MCF 10A (cell line): ENCODE data around the gene SIRT3. TPM values are rescaled to one million over a fixed set of nuclear protein-coding genes. Genes with fewer than 3 reads are reported as not detected.

Experiments used
- BruUV-seq: library from RNA; stranded (reverse); fragments of 400-500 nt; replicated peaks from 2 replicates; lab custom pipeline; 2021; lab: Mats Ljungman, UMichigan
- CTCF ChIA-PET: fragments of 300-600 bp; sonication (Branson Sonifier 250); formaldehyde crosslinking; extraction: SDS; loops from one replicate; lab custom pipeline; 2021; ENCODE audit warnings: antibody characterized with exemption, inconsistent platforms; lab: Yijun Ruan, JAX
- POLR2A ChIA-PET: fragments of 300-600, 350-650 bp; sonication (Branson Sonifier 250); formaldehyde crosslinking; extraction: SDS; loops from one replicate; lab custom pipeline; 2020; ENCODE audit warnings: antibody characterized with exemption, inconsistent platforms; lab: Yijun Ruan, JAX
- DNase-seq: peaks from one replicate; pipeline ENCODE4 v3.0.0-alpha.2; 2018; ENCODE audit not compliant: unreplicated experiment
- H3K27ac Mint-ChIP-seq: one replicate; pipeline ENCODE4 v1.8.0; 2022; ENCODE audit warnings: mild to moderate bottlenecking, low read depth, mixed read lengths; ENCODE audit not compliant: unreplicated experiment
- H3K27me3 Mint-ChIP-seq: one replicate; pipeline ENCODE4 v1.8.0; 2022; ENCODE audit warnings: mixed read lengths; ENCODE audit not compliant: insufficient read depth, unreplicated experiment
- H3K36me3 Mint-ChIP-seq: one replicate; pipeline ENCODE4 v1.8.0; 2022; ENCODE audit warnings: mild to moderate bottlenecking, moderate library complexity, mixed read lengths; ENCODE audit not compliant: insufficient read depth, unreplicated experiment
- H3K4me1 Mint-ChIP-seq: one replicate; pipeline ENCODE4 v1.8.0; 2022; ENCODE audit warnings: mixed read lengths; ENCODE audit not compliant: insufficient read depth, unreplicated experiment
- H3K4me3 Mint-ChIP-seq: one replicate; pipeline ENCODE4 v1.8.0; 2022; ENCODE audit warnings: mild to moderate bottlenecking, moderate library complexity, mixed read lengths; ENCODE audit not compliant: unreplicated experiment
- H3K9me3 Mint-ChIP-seq: one replicate; pipeline ENCODE4 v1.8.0; 2022; ENCODE audit warnings: mixed read lengths; ENCODE audit not compliant: unreplicated experiment
- CTCF ChIP-seq: fragments of 200-600 bp; IDR thresholded peaks from one replicate; pipeline ENCODE4 v1.8.0; 2022; ENCODE audit warnings: antibody characterized with exemption, mild to moderate bottlenecking; ENCODE audit not compliant: unreplicated experiment
- intact Hi-C: fragments of 100-400 bp; cut with micrococcal nuclease; formaldehyde crosslinking; loops from 2 replicates; pipeline ENCODE4 v1.14.1; 2022
- total RNA-seq: library from RNA; stranded (reverse); gene quantifications from 2 replicates; pipeline ENCODE4 v1.2.3, GENCODE V29; 2022

The SIRT3 gene
- total RNA-seq, 1 experiment from 2014 or later = 19.8 TPM

- ChIA-PET CTCF (interaction anchor here (5.0 kb wide), 1 partner anchor 245 kb away, joined by 18 read pairs; no protein-coding TSS in a partner anchor), POLR2A (no interaction called here)
- no peak for DNase-seq
- Mint-ChIP-seq H3K9me3 (no peaks in the 10 kb centered on the region), H3K4me3 (no peak overlapping the region), H3K27me3 (no peaks in the 10 kb centered on the region), H3K36me3 (peaks cover 14% of the 10 kb centered on the region), H3K27ac (no peak overlapping the region), H3K4me1 (peaks cover 10% of the 10 kb centered on the region)
- BruUV-seq = no TSS peak
- intact Hi-C loops = no loop called here
- no peak for TF ChIP-seq CTCF
Observed at GRCh38 chr11:203945-204586, 32.1 kb downstream of the SIRT3 start.

DNA sequence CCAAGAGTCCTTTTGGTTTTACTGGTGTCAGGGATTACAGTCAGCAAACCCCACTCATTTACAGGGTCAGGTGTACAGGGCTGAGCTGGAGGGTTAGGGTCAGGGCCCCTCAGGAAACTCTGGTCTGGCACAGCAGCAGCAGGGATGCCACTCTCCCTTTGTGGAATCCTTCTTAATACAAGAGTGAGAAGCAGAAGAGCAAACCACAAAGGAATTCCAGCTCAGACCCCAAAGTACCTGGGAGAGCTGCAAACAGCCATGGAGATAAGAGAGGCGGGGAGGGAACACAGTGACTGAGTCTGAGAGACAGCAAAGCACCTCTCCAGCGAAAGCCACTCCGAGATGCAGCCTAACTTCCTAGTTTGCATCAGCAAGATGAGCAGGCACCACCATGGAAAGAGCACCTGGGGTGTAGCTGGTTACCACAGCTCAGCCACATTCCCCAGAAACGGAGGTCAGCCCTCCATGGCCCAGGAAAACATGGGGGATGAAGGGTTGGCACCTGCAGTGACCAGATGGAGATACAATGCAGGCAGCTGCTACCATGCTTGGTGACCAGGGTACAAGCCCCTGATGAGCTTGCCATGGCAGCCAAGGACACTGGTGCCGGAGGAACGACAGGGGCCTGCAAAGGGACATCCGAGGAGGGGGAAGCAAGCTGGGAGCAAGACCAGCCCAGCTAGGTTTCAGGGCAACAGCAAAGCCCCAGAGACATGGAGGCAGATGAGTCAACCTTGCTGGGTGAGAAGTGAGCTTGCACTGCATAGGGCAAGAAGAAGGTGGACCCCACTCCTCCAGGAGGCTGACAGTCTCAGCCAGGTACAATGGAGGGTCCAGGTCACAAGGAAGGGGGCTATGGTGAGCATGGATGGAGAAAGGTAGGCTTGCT is 32.8 kb downstream of the SIRT3 start:
- no peak for DNase-seq
- H3K27me3 Mint-ChIP-seq = no peaks in the 10 kb centered on the region
- H3K27ac Mint-ChIP-seq = no peak overlapping the region
- ChIA-PET CTCF (interaction anchor here (0.6 to 5.0 kb wide), 3 partner anchors 160 to 1329 kb away, joined by 3 to 18 read pairs (median 4); no protein-coding TSS in a partner anchor), POLR2A (no interaction called here)
- no peak overlapping the region for H3K4me3 Mint-ChIP-seq
- peaks cover 14% of the 10 kb centered on the region for H3K36me3 Mint-ChIP-seq
- H3K4me1 Mint-ChIP-seq = peaks cover 10% of the 10 kb centered on the region
- H3K9me3 Mint-ChIP-seq = no peaks in the 10 kb centered on the region
- no peak for TF ChIP-seq CTCF
- intact Hi-C loops = no loop called here
- BruUV-seq = no TSS peak

DNA sequence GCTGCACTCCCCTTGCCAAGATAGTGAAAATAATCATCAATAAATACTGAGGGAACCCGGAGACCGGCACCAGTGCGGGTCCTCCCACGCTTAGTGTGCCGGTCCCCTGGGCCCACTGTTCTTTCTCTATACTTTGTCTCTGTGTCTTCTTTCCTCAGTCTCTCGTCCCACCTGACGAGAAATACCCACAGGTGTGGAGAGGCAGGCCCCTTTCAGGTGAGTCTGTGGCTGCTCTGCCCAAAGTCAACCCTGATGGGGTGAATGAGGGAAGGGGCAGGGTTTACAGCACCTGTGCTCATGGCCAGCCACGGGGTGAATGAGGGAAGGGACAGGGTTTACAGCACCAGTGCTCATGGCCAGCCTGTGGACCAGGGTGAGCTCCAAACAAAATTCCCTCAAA is 33.7 kb downstream of the SIRT3 start:
- Mint-ChIP-seq H3K9me3 (no peaks in the 10 kb centered on the region), H3K27me3 (no peaks in the 10 kb centered on the region), H3K27ac (no peak overlapping the region), H3K4me3 (no peak overlapping the region), H3K4me1 (peaks cover 10% of the 10 kb centered on the region), H3K36me3 (peaks cover 11% of the 10 kb centered on the region)
- intact Hi-C loops = no loop called here
- POLR2A ChIA-PET = no interaction called here
- CTCF ChIA-PET = interaction anchor here (0.5 to 5.0 kb wide), 3 partner anchors 246 to 1329 kb away, joined by 4 to 18 read pairs (median 5); no protein-coding TSS in a partner anchor
- BruUV-seq = no TSS peak
- DNase-seq = no peak
- TF ChIP-seq CTCF = no peak

DNA sequence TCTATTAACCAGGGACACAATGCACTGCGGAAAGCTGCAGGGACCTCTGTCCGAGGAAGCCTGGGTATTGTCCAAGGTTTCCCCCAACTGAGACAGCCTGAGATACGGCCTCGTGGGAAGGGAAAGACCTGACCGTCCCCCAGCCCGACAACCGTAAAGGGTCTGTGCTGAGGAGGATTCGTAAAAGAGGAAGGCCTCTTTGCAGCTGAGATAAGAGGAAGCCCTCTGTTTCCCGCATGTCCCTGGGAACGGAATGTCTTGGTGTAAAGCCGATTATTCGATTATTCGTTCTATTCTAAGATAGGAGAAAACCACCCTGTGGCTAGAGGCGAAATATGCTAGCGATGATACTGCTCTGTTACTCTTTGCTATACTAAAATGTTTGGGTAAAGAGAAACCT is 34.2 kb downstream of the SIRT3 start:
- H3K27me3 Mint-ChIP-seq = no peaks in the 10 kb centered on the region
- TF ChIP-seq CTCF = no peak
- no peak overlapping the region for H3K27ac Mint-ChIP-seq
- H3K36me3 Mint-ChIP-seq = peaks cover 6% of the 10 kb centered on the region
- intact Hi-C loops = no loop called here
- ChIA-PET POLR2A (no interaction called here), CTCF (no interaction called here)
- no TSS peak for BruUV-seq
- no peak for DNase-seq
- H3K4me1 Mint-ChIP-seq = peaks cover 10% of the 10 kb centered on the region
- no peak overlapping the region for H3K4me3 Mint-ChIP-seq
- H3K9me3 Mint-ChIP-seq = no peaks in the 10 kb centered on the region
